ENCODE data around the gene MYCBPAP.

MYCBPAP gene

GRCh38 chr17:50488880-50489279 is 19.4 kb upstream of the MYCBPAP start:
- no peak for TF ChIP-seq CTCF (IDR thresholded peaks at IDR 0.05; ENCODE audit: insufficient read depth, low read depth, low read length, missing control alignments)
- H3K4me3 ChIP-seq (ENCODE audit: low read length) = no peak overlapping the region
- DNase-seq (ENCODE audit: low read depth) = no peak

GRCh38 chr17:50491505-50491904 is 16.7 kb upstream of the MYCBPAP start:
- peak; percentile 73 for DNase-seq (ENCODE audit: low read depth)
- no peak overlapping the region for H3K4me3 ChIP-seq (ENCODE audit: low read length)
- TF ChIP-seq CTCF (IDR thresholded peaks at IDR 0.05; ENCODE audit: insufficient read depth, low read depth, low read length, missing control alignments) = no peak

- no peak overlapping the region for H3K4me3 ChIP-seq (ENCODE audit: low read length)
- no peak for TF ChIP-seq CTCF (IDR thresholded peaks at IDR 0.05; ENCODE audit: insufficient read depth, low read depth, low read length, missing control alignments)
- DNase-seq (ENCODE audit: low read depth) = no peak
These were observed 16.0 kb upstream of the MYCBPAP start for GRCh38 chr17:50492214-50492613.

- no peak overlapping the region for H3K4me3 ChIP-seq (ENCODE audit: low read length)
- no peak for TF ChIP-seq CTCF (IDR thresholded peaks at IDR 0.05; ENCODE audit: insufficient read depth, low read depth, low read length, missing control alignments)
- no peak for DNase-seq (ENCODE audit: low read depth)
These were observed 14.5 kb upstream of the MYCBPAP start for GRCh38 chr17:50493744-50494143.

GRCh38 chr17:50495217-50495823 is 12.9 kb upstream of the MYCBPAP start:
- no peak for DNase-seq (ENCODE audit: low read depth)
- no peak overlapping the region for H3K4me3 ChIP-seq (ENCODE audit: low read length)
- TF ChIP-seq CTCF (IDR thresholded peaks at IDR 0.05; ENCODE audit: insufficient read depth, low read depth, low read length, missing control alignments) = no peak

GRCh38 chr17:50495918-50496317 is 12.3 kb upstream of the MYCBPAP start:
- no peak for TF ChIP-seq CTCF (IDR thresholded peaks at IDR 0.05; ENCODE audit: insufficient read depth, low read depth, low read length, missing control alignments)
- peak; percentile 44 for DNase-seq (ENCODE audit: low read depth)
- no peak overlapping the region for H3K4me3 ChIP-seq (ENCODE audit: low read length)
